CD4-positive, alpha-beta T cell treated with Interleukin-1 beta for 1 hour (primary cell): ENCODE measurements around the gene VEZF1.

Source experiments
- DNase-seq, 2 donors: peaks; one replicate each; pipeline ENCODE4 v3.0.0-alpha.2; 2020 to 2022

The VEZF1 gene

DNA sequence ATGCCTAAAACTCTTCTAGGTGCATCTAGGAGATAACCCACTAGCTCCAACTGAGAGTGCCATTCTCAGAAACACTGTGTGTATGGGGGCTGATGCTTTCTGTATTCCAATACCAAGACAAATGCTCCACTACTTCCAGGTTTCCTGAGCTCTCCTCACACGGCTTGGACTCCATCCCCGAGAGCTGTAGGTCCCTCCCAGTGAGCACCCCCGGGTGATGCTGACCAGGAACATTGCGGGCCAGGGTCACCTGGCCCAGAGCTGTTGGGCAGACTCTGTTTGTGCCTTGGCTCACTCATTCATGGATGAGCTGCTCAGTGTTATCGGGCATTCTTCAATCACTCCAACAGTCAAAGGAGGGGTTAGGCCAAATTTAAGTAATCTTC is 39.9 kb downstream of the VEZF1 start:
- DNase-seq = no peak

- no peak for DNase-seq
Measured at GRCh38 chr17:57947369-57947768, 40.7 kb downstream of the VEZF1 start.

DNA sequence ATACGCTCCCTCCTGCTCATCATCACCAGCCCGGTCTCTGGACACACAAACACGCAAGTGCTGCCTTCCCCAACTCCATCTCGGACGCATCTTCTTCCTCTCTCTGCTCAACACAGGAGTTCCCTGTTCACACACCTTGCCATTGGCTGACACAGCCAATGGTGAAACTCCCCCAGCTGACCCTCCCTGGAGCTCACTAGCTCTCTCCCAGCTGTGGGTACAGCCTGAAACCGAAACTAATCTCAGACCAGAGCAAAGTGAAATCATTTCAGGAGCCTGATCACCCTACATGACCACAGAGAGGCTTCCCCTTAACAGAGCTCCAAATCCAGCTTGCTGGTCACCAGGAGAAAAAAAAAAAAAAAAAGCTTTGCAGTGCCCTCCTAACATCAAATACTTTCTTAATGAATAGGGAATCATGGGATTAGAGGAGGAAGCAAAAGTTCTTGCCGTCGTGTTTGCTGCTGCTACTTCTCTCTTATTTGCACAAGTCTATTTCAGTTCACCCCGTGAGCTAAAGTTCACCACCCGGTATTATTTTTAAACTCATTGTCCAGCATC is 41.2 kb downstream of the VEZF1 start:
- peak; percentile 50 to 64 for DNase-seq

- no peak for DNase-seq
Measured at GRCh38 chr17:57945996-57946797, 41.9 kb downstream of the VEZF1 start.

- DNase-seq = no peak
Measured at GRCh38 chr17:57944908-57945307, 43.1 kb downstream of the VEZF1 start.

DNA sequence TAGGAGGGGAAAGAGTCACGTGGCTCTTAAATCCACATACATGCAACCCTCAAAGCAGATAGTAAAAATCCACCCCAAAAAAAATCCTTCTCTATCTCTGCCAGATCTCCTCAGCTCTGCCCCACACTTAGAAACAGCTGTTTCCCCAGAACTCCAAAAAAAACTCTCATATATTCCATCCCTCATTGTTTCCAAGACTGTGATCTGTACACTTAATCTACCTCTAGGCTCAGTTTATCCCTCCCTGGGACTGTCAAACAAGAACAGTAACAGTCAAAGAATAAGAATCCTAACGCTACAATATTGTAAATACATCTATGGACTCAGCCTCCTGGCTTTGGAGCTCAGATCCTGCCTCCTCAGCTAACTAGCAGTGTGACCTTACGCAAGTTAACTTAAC is 44.4 kb downstream of the VEZF1 start:
- DNase-seq = no peak

GRCh38 chr17:57943140-57943539 is 44.9 kb downstream of the VEZF1 start:
- DNase-seq = no peak

DNA sequence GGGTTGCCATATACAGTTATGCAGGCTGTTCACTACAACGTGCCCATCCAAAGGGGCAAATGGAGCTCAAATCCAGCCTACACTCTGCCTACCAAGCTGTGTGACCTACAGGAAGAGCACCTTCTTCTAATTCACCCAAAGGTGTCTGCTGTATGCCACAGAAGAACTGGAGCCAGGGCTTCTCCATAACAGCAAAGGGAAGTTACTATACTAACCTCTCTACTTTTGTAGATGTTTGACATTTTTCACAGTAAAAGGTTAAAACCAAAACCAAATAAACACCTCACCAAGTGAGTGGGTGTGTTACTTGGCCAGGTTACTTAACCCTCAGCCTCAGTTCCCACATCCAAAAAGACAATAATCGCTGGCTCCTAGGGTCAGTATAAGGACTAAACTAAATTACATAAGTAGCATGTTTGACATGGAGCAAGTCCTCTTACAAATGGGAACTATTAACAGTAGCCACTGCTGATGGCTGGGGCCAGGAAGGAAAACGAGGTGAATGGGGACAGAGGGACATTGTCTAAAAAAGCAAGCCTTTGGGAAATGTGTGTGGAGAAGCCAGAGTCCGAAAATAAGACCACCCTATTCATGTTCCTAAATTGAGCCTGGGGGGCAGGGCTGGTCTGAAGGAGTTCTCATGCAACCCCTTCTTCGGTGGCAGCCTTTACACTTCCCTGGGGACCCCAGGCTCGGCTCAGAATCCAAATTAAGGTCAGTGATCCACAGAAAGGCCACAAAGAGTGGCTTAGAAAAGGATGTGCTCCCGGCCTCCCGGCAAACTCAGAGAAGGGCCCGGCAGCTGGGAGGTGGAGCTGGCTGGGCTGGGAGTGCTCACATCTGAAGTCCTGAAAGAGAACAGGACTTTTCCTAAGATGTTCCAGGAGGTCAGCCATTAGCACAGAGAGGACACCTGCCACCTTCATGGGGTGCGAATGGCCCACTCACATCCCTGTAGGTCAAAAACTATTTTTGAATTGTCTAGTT is 46.4 kb downstream of the VEZF1 start:
- no peak for DNase-seq

- no peak for DNase-seq
Measured at GRCh38 chr17:57940653-57941329, 47.3 kb downstream of the VEZF1 start.

DNA sequence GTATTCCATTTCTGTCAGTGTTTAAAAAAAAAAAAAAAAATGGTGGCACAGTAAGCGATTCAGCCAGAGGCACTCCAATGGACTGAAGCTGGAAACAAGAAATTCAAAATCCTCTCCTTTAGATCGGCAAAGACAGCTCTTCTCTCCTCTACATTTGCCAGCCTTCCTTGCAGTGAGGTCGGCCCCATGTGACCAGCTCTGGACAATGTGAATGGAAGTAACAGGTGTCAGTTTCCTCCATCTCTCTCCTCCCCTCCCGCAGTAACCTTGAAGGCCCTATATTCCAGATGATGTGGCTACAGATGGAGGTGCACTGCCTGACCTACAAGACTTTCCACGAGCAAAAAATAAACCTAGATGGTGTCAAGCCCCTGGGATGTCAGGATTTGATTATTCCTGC is 47.8 kb downstream of the VEZF1 start:
- no peak for DNase-seq

DNA sequence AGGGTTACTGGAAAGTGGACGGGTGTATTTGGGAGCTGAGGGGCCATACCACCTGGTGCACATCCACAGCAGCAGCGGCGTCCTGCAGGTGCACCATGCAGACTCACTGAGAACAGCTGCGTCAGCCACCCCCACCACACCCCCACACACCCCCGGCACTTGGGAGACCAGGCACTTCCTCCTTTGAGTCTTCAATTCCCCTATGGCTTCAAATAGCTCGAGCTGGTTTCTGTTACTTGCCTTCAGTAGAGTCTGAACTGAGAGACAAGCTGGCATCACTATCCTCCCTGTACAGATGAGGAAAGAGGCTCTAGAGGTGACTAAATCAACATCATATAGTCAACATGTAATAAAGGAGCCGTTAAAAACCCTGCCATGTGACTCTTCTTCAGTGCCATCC is 48.3 kb downstream of the VEZF1 start:
- DNase-seq = peak; percentile 14 to 77

GRCh38 chr17:57938061-57938502 is 50.0 kb downstream of the VEZF1 start:
- DNase-seq = no peak

- no peak for DNase-seq
Measured at GRCh38 chr17:57937492-57937891, 50.6 kb downstream of the VEZF1 start.

DNA sequence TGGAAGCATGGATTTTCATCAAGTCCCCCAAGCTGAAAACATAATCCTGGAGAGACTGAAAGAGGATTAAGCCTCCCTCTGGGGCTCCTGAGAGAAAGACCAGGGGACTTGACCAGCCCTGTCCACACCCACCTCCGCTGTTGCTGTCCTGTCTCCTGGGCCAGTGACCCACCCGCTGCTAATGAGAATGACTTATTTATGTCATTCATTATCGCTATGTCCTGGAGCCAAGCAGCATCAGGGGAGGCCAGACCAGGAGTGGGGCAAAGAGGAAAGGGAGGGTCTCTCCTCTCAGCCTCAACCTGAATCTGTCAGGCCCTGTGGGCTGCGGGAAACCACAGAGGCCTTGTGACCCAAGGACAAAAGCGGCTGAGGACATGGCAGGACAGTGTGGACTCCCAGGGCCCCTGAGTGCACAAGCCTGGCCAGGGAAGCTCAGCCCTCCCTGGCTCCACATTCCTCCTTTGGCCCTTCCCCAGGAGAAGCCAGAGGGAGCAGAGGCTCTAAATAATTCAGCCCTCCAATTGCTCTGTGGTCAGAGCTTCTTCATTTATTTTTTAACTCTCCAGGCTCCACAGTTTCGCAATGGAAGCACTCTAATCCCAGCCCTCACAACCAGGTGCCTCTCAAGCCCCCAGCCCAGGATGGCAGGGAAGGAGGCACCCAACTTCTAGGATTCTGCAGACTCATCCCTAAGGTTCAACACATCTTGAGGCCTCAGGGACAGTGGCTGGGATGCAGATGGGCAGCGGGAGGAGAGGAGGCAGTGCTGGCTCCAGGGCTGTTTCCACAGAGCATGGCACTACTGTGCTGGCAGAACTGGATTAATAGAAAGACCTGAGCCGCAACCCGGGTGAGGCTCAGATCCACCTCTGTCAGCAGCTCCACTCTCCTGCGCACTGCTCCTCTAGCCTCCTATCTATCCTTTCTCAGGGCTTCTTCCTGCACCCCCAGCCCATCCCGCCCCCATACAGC is 51.9 kb downstream of the VEZF1 start:
- no peak for DNase-seq

- DNase-seq = no peak
Measured at GRCh38 chr17:57931488-57932137, 56.4 kb downstream of the VEZF1 start.

DNA sequence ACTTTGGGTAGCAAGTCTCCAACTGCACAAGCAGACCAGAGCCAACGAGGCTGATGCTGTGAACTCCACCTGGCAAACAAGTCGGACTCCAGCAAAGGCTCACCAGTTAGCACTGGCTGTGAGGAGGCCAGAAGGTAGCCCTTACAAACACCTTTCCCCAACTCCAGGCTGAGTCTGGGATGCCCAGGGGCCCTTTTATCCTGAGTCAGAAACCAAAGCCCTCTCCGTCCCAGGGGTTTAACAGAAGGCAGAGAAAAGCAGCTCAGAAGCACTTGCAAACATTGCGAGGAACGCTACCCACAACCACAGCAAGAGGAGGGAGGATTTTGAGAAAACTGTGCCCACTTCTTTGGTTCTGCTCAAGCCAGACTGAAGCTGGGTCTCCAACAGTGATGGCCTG is 57.8 kb downstream of the VEZF1 start:
- no peak for DNase-seq

DNA sequence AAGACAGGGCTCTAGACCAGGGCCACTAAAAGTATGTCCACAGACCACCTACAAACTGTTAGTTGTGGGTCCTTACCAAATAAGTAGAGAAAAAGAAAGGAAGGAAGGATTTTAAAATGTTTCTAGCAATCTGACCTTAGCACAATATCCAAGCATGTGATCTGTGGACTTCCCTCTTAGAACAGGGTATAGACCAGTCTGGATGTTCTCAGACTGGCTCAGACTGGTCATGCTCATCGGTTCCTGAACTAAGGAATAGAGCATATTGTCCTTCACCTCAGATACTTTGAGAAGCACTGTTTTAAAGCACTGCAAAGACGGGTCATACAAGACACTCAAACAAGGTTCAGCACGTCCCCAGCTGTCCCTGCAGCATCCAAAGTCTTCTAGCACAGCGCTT is 58.7 kb downstream of the VEZF1 start:
- DNase-seq = no peak

- DNase-seq = no peak
Measured at GRCh38 chr17:57928928-57929327, 59.1 kb downstream of the VEZF1 start.

- DNase-seq = no peak
Measured at GRCh38 chr17:57927048-57927723, 60.9 kb downstream of the VEZF1 start.

GRCh38 chr17:57926723-57927047 is 61.4 kb downstream of the VEZF1 start:
- DNase-seq = no peak
